ENCODE measurements around the gene LIPM. TPM values are rescaled to one million over a fixed set of nuclear protein-coding genes. Genes with fewer than 3 reads are reported as not detected.

The LIPM gene
- total RNA-seq, 1 donor from 2014 or later = not detected

GRCh38 chr10:88762906-88763305, 39.6 kb upstream of the LIPM start:
- DNase-seq = no peak
- no peaks in the 10 kb centered on the region for H3K9me3 ChIP-seq
- H3K27me3 ChIP-seq (ENCODE audit: low read depth) = no peaks in the 10 kb centered on the region
- H3K27ac ChIP-seq = no peak overlapping the region
- no peak for ATAC-seq
- H3K4me1 ChIP-seq = no peaks in the 10 kb centered on the region
- intact Hi-C loops (cut with DNase I) = no loop called here
- TF ChIP-seq, protein P1, sequence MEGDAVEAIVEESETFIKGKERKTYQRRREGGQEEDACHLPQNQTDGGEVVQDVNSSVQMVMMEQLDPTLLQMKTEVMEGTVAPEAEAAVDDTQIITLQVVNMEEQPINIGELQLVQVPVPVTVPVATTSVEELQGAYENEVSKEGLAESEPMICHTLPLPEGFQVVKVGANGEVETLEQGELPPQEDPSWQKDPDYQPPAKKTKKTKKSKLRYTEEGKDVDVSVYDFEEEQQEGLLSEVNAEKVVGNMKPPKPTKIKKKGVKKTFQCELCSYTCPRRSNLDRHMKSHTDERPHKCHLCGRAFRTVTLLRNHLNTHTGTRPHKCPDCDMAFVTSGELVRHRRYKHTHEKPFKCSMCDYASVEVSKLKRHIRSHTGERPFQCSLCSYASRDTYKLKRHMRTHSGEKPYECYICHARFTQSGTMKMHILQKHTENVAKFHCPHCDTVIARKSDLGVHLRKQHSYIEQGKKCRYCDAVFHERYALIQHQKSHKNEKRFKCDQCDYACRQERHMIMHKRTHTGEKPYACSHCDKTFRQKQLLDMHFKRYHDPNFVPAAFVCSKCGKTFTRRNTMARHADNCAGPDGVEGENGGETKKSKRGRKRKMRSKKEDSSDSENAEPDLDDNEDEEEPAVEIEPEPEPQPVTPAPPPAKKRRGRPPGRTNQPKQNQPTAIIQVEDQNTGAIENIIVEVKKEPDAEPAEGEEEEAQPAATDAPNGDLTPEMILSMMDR (IDR thresholded peaks at IDR 0.05) = no peak
- no peaks in the 10 kb centered on the region for H3K36me3 ChIP-seq
- no peak overlapping the region for H3K4me3 ChIP-seq

DNA sequence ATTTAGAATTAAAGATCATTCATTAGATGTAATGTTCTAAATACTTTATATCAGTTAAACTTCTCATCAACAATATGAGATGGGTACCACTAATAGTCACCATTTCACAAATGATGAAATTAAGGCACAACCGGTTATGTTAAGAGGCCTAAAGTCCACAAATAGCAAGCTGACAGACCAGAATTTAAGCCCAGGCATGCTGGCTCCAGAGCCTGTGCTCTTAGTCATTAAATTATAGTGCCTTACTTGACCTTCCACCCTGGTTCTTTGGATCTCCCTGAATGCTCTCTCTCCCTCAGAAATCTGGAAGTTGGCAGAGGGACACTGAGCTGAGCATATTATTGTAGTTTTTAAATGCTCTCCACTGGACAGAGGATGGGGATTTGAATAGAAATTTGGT, 39.1 kb upstream of the LIPM start:
- no peak for DNase-seq
- H3K4me1 ChIP-seq = no peaks in the 10 kb centered on the region
- no peaks in the 10 kb centered on the region for H3K27me3 ChIP-seq (ENCODE audit: low read depth)
- H3K27ac ChIP-seq = no peak overlapping the region
- ATAC-seq = no peak
- TF ChIP-seq, protein P1 (IDR thresholded peaks at IDR 0.05) = no peak
- no peaks in the 10 kb centered on the region for H3K36me3 ChIP-seq
- no peaks in the 10 kb centered on the region for H3K9me3 ChIP-seq
- no peak overlapping the region for H3K4me3 ChIP-seq
- intact Hi-C loops (cut with DNase I) = no loop called here

DNA sequence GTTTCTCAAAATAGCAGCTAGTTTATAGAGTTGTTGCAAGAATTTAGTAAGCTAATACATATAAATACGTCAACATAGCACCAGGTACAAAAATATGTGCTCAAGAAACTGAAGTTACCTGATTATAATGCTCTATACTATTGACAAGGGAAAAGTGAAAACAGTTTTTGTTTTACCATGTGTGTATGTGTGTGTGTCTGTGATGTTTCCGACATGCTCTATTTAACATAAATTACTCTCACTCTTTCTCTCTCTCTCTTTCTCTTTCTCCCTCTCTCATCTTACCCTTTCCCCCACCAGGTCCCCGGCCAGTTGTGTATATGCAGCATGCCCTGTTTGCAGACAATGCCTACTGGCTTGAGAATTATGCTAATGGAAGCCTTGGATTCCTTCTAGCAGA, 38.4 kb upstream of the LIPM start:
- Histone ChIP-seq H3K9me3 (no peaks in the 10 kb centered on the region), H3K36me3 (no peaks in the 10 kb centered on the region), H3K4me3 (no peak overlapping the region), H3K27me3 (ENCODE audit: low read depth) (no peaks in the 10 kb centered on the region), H3K27ac (no peak overlapping the region), H3K4me1 (no peaks in the 10 kb centered on the region)
- TF ChIP-seq, protein P1 (IDR thresholded peaks at IDR 0.05) = no peak
- intact Hi-C loops (cut with DNase I) = no loop called here
- DNase-seq = no peak
- ATAC-seq = no peak

DNA sequence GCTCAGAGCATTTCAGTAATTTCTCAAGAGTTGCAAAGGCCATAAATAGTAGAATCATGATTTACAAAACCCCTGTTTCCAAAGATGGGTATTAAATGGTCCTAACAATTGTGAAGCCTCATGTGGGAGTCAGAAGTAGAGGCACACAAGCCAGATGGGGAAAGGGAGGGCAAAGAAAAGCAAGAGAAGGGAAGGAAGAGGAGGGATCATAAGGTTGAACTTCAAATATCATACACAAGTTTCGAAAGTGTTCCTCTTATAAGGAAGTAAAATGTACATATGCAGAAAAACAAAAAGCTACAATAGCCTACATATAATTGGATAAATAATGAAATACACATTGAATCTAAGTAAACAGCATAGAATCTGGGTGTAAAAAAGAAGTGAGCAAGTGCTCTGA, 36.7 kb upstream of the LIPM start:
- ATAC-seq (no peak), DNase-seq (no peak)
- no peaks in the 10 kb centered on the region for H3K36me3 ChIP-seq
- H3K4me3 ChIP-seq = no peak overlapping the region
- no peaks in the 10 kb centered on the region for H3K9me3 ChIP-seq
- intact Hi-C loops (cut with DNase I) = no loop called here
- H3K27me3 ChIP-seq (ENCODE audit: low read depth) = no peaks in the 10 kb centered on the region
- H3K4me1 ChIP-seq = no peaks in the 10 kb centered on the region
- H3K27ac ChIP-seq = no peak overlapping the region
- TF ChIP-seq, protein P1 (IDR thresholded peaks at IDR 0.05) = no peak

DNA sequence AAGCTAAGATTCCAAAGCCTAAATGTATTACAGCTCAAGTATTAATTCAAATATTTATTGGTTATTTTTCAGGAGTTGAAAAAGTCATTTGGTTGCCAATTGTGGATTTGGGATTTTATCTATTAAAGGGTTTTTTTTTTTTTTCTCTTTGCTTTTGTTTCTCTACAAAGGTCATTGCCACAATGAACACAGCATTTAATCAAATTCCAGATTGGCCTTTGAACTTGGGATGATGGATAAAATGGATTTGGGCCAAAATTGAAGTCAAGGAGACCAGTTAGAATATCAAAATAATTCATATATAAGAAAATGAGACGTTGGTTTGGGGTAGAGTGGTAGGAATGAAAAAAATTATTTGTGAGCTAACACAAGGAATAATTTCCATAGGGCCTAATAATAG, 33.1 kb upstream of the LIPM start:
- Histone ChIP-seq H3K4me1 (no peaks in the 10 kb centered on the region), H3K9me3 (no peaks in the 10 kb centered on the region), H3K27ac (no peak overlapping the region), H3K36me3 (no peaks in the 10 kb centered on the region), H3K27me3 (ENCODE audit: low read depth) (no peaks in the 10 kb centered on the region), H3K4me3 (no peak overlapping the region)
- intact Hi-C loops (cut with DNase I) = no loop called here
- DNase-seq (no peak), ATAC-seq (no peak)
- TF ChIP-seq, protein P1 (IDR thresholded peaks at IDR 0.05) = no peak

DNA sequence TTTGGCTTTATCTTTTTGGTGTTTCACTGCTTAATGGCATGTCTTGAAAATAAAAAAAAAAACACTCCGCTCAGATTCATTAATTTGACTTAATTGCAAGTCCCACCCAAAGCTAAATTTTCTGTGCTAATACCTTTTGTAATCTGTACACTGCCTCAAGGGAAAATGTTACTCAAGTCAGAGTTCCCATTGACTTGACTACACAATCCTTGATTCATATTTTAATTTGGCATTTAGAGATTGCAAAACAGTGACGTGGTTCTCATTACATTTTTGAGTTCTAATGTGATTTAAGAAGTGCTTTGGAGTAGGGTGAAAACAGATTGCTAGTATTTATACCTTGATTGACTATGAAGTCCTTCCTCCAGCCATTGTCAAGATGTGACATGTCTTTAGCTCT, 21.3 kb upstream of the LIPM start:
- intact Hi-C loops (cut with DNase I) = no loop called here
- ATAC-seq = no peak
- Histone ChIP-seq H3K27ac (no peak overlapping the region), H3K4me1 (no peaks in the 10 kb centered on the region), H3K4me3 (no peak overlapping the region), H3K9me3 (no peaks in the 10 kb centered on the region), H3K36me3 (no peaks in the 10 kb centered on the region), H3K27me3 (ENCODE audit: low read depth) (no peaks in the 10 kb centered on the region)
- DNase-seq = no peak
- TF ChIP-seq, protein P1 (IDR thresholded peaks at IDR 0.05) = no peak

Measured in lower lobe of right lung (tissue), 2 donors.